Stomach (tissue), 9 donors: ENCODE results near the gene HOXC11. TPM values are rescaled to one million over a fixed set of nuclear protein-coding genes. Genes with fewer than 3 reads are reported as not detected.

ENCODE experiments used
- DNase-seq, 2 donors: peaks; one replicate each; pipeline versions ENCODE4 v3.0.0 to v3.0.0-alpha.2; 2013 to 2019
- H3K27ac ChIP-seq, 5 donors: fragments of 200-600 bp in 4 of 5; sonication (generic) in 4 of 5; one replicate each; pipeline ENCODE4 v1.5.1; 2013 to 2019; ENCODE audit warnings: mild to moderate bottlenecking in 1 of 5, moderate library complexity in 1 of 5
- H3K27me3 ChIP-seq, 3 donors: fragments of 200-600 bp; sonication (generic); one replicate each; pipeline ENCODE4 v1.5.1; 2017 to 2019; ENCODE audit warnings: mixed run types in 1 of 3
- H3K36me3 ChIP-seq, 4 donors: fragments of 200-600 bp; sonication (generic); 1 replicate in 3 of 4; 2 replicates in 1 of 4; pipeline ENCODE4 v1.5.1; 2016 to 2019
- H3K4me1 ChIP-seq, 4 donors: fragments of 200-600 bp; sonication (generic); one replicate each; pipeline ENCODE4 v1.5.1; 2016 to 2019
- H3K4me3 ChIP-seq, 4 donors: fragments of 200-600 bp; sonication (generic) in 3 of 4; one replicate each; pipeline ENCODE4 v1.5.1; 2016 to 2019; ENCODE audit warnings: mild to moderate bottlenecking in 1 of 4
- H3K9me3 ChIP-seq, 4 donors: fragments of 200-600 bp; sonication (generic); one replicate each; pipeline ENCODE4 v1.5.1; 2016 to 2019
- EP300 ChIP-seq: sonication (generic); formaldehyde crosslinking; IDR thresholded peaks from one replicate; pipeline ENCODE4 v1.6.1; 2017; ENCODE audit warnings: antibody characterized with exemption
- POLR2A ChIP-seq, 4 donors: fragments of 450-650 bp; IDR thresholded peaks; one replicate each; pipeline ENCODE4 v1.6.1; 2016; ENCODE audit warnings: antibody characterized with exemption in 4 of 4, control low read depth in 2 of 4, mild to moderate bottlenecking in 1 of 4, moderate library complexity in 1 of 4
- POLR2AphosphoS5 ChIP-seq, 3 donors: sonication (generic); formaldehyde crosslinking; IDR thresholded peaks; one replicate each; pipeline ENCODE4 v1.6.1; 2016; ENCODE audit warnings: antibody characterized with exemption in 3 of 3
- WGBS, 5 donors: extraction: QIAGEN DNeasy Blood & Tissue Kit in 3 of 5; methylation state at CpG; one replicate each; pipeline versions ENCODE4 v1.1.5 to v1.1.7; 2013 to 2018; 5-methylcytosine and 5-hydroxymethylcytosine counted together
- intact Hi-C: fragments of 100-400 bp; cut with DNase I; formaldehyde crosslinking; loops from one replicate; pipeline ENCODE4 v1.15.1; 2023; ENCODE audit warnings: low total_unique reads
- polyA plus RNA-seq, 3 donors: library from polyadenylated mRNA; stranded (reverse); fragments of 200-250 nt; gene quantifications; one replicate each; pipeline ENCODE4 v1.2.3, GENCODE V29; 2013
- total RNA-seq, 5 donors: library from RNA; depleted of rRNA; stranded (reverse); fragments of >200 nt; gene quantifications; one replicate each; pipeline versions ENCODE4 v1.1.0 to v1.2.3, GENCODE V29; 2014 to 2016
- TF ChIP-seq, protein P1 (sequence below), 7 experiments: fragments of 450-650 bp in 4 of 7; fragments of 200-600 bp in 3 of 7; sonication (generic) in 3 of 7; IDR thresholded peaks; one replicate each; pipeline ENCODE4 v1.5.1; 2016 to 2019; ENCODE audit warnings: antibody characterized with exemption in 7 of 7, control low read depth in 2 of 7, mild to moderate bottlenecking in 1 of 7
- donor health status: healthy with polysubstance abuse.
- donor health status: Bipolar disorder and iron deficiency.
- donor health status: healthy.

Gene HOXC11
- total and polyA plus RNA-seq, 8 donors, result not detected

DNA sequence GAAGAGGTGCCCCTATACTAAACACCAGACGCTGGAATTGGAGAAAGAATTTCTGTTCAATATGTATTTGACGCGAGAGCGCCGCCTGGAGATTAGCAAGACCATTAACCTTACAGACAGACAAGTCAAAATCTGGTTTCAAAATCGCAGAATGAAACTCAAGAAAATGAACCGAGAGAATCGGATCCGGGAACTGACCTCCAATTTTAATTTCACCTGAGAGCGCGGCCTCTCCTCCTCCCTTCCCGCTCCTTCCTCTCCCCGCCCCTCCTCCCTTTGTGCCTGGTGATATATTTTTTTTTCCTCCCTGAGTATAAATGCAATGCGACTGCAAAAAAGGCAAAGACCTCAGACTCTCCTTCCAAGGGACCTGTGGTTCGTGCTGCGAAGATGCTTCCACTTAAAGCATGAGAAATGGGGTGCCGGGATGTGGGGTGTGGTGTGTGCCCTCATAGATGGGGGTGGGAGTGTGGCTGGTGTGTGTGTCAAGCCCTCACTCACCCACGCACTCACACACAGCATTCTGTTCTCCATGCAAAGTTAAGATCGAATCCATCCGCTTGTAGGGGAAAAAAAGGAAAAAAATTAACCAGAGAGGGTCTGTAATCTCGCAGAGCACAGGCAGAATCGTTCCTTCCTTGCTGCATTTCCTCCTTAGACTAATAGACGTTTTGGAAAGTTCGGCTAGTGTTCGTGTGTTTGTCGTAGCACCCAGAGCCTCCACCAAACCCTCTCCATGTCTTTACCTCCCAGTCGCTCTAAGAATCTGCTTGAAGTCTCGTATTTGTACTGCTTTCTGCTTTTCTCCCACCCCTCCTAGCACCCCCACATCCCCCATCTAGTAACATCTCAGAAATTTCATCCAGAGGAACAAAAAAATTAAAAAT is 16.5 kb downstream of the HOXC11 start:
- Histone ChIP-seq H3K4me3 (no peak overlapping the region), H3K27ac (no peak overlapping the region), H3K9me3 (peaks cover 0 to 11% (median 0%) of the 10 kb centered on the region in 4 donors), H3K36me3 (no peaks in the 10 kb centered on the region), H3K4me1 (peaks cover 20 to 40% (median 35%) of the 10 kb centered on the region in 4 donors), H3K27me3 (peaks cover 87 to 100% (median 100%) of the 10 kb centered on the region in 3 donors)
- peak in 1 of 2 donors; percentile 70 for DNase-seq
- intact Hi-C loops, result no loop called here
- TF ChIP-seq, protein P1, sequence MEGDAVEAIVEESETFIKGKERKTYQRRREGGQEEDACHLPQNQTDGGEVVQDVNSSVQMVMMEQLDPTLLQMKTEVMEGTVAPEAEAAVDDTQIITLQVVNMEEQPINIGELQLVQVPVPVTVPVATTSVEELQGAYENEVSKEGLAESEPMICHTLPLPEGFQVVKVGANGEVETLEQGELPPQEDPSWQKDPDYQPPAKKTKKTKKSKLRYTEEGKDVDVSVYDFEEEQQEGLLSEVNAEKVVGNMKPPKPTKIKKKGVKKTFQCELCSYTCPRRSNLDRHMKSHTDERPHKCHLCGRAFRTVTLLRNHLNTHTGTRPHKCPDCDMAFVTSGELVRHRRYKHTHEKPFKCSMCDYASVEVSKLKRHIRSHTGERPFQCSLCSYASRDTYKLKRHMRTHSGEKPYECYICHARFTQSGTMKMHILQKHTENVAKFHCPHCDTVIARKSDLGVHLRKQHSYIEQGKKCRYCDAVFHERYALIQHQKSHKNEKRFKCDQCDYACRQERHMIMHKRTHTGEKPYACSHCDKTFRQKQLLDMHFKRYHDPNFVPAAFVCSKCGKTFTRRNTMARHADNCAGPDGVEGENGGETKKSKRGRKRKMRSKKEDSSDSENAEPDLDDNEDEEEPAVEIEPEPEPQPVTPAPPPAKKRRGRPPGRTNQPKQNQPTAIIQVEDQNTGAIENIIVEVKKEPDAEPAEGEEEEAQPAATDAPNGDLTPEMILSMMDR (IDR thresholded peaks at IDR 0.05), result no peak
- no peak for TF ChIP-seq POLR2A (IDR thresholded peaks at IDR 0.05)
- no peak for TF ChIP-seq EP300
- no peak for TF ChIP-seq POLR2AphosphoS5 (IDR thresholded peaks at IDR 0.05)
- WGBS, 5 donors, result 3 to 8% (median 6%) methylated on average over 28 of the region's 28 CpGs

DNA sequence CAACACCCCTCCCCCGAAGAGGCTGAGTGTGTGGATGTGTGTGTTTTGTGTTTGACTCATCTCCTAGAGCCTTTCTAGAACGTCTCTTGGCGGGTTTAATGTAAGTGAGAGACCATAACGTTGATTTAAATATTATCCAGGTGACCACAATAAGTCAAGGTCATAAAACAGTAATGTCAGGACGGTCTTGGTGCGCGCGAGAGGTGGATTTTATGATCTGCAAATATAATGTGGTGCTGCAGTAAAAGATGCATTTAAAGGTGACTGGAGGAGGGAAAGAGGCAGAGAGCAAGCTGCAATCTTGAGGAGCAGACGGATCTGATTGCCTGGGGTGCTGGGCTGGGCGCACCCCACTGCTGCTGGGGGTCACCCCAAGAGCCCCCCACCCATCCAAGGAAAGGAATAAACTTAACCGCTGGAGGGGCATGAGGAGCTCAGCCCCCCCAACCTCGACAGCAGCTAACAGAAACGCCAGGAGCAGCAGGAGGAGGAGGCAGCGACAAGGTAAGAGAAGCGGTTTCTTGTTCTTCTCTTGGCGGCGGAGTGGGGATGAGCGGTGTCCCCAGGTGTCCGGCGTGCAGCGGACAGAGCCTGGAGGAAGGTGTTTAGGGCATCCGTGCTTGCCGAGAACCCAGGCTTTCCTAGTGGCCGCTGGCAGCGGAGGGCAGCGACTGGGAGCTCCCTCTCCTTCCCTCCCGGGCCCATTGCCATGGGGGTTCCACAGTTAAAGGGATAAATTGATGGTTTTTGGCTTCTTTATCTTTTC is 17.6 kb downstream of the HOXC11 start:
- DNase-seq, result no peak
- no peak overlapping the region for H3K27ac ChIP-seq
- H3K27me3 ChIP-seq, result peaks cover 87 to 100% (median 100%) of the 10 kb centered on the region in 3 donors
- WGBS, 5 donors, result 5 to 9% (median 6%) methylated on average over 18 to 27 of the region's 27 CpGs
- H3K4me3 ChIP-seq, result no peak overlapping the region
- TF ChIP-seq, protein P1 (IDR thresholded peaks at IDR 0.05), result no peak
- TF ChIP-seq EP300 (no peak), POLR2A (IDR thresholded peaks at IDR 0.05) (no peak), POLR2AphosphoS5 (IDR thresholded peaks at IDR 0.05) (no peak)
- H3K36me3 ChIP-seq, result no peaks in the 10 kb centered on the region
- H3K9me3 ChIP-seq, result peaks cover 0 to 1% (median 0%) of the 10 kb centered on the region in 4 donors
- intact Hi-C loops, result no loop called here
- peaks cover 24 to 40% (median 35%) of the 10 kb centered on the region in 4 donors for H3K4me1 ChIP-seq

DNA sequence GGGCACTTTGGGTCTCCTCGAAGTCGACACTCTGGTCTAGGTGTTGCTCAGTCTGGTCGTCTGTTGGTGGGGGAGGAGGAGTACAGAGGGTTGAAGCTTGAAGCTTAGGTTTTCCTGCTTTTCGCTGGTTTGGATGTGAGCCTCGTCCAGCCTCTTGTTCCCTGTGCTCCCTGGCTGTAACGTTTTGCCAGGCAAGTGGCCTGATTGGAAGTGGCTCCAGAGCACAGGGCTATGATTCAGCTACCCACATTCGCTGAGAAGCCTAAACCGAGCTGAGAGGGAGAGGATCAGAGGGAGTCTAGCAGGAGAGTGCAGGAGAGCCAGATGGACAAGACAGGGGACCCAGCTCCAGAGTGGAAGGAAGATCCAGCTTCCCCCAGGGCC is 18.1 kb downstream of the HOXC11 start:
- no peak for TF ChIP-seq EP300
- TF ChIP-seq, protein P1 (IDR thresholded peaks at IDR 0.05), result no peak
- TF ChIP-seq POLR2A (IDR thresholded peaks at IDR 0.05), result no peak
- Histone ChIP-seq H3K27ac (no peak overlapping the region), H3K36me3 (no peaks in the 10 kb centered on the region), H3K4me3 (no peak overlapping the region), H3K9me3 (no peaks in the 10 kb centered on the region), H3K27me3 (peaks cover 87 to 100% (median 100%) of the 10 kb centered on the region in 3 donors), H3K4me1 (peaks cover 24 to 40% (median 35%) of the 10 kb centered on the region in 4 donors)
- DNase-seq, result no peak
- intact Hi-C loops, result no loop called here
- 2 to 8% (median 6%) methylated on average over 8 of the region's 8 CpGs for WGBS, 5 donors

DNA sequence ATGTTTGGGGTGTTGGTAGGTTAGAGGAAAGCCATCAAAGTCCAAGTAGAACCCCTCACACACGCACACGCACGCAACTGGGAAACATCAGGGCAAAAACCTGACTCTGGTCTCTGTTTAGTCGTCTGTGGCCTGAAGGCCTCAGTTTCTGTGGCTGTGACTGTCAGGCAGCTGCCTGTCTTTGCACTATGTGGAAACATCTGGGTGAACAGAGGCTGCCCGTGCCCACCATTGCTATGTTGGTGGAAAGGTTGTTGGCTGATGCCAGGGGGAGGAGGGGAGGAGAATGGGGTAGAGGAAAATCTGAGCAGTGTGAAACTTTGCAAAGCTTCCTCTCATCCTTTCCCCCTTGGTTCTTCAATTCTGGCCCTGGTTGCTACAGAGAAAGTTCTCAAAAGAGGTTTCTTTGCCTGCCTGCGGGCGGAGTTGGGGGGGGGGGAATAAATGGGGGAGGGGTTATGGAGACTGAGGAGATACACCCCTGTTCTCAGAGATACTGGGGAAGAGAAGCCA is 19.5 kb downstream of the HOXC11 start:
- Histone ChIP-seq H3K4me1 (peaks cover 24 to 44% (median 43%) of the 10 kb centered on the region in 4 donors), H3K4me3 (no peak overlapping the region), H3K36me3 (no peaks in the 10 kb centered on the region), H3K9me3 (no peaks in the 10 kb centered on the region), H3K27ac (no peak overlapping the region), H3K27me3 (peaks cover 88 to 100% (median 100%) of the 10 kb centered on the region in 3 donors)
- DNase-seq, result no peak
- intact Hi-C loops, result no loop called here
- TF ChIP-seq, protein P1 (IDR thresholded peaks at IDR 0.05), result no peak
- TF ChIP-seq POLR2AphosphoS5 (IDR thresholded peaks at IDR 0.05) (no peak), POLR2A (IDR thresholded peaks at IDR 0.05) (no peak), EP300 (no peak)
- WGBS, 5 donors, result 19 to 45% (median 33%) methylated on average over 7 of the region's 7 CpGs
